ENCODE data around the gene ENPP3. TPM values are rescaled to one million over a fixed set of nuclear protein-coding genes. Genes with fewer than 3 reads are reported as not detected.

Gene ENPP3
- total and polyA plus RNA-seq, 8 donors = 0.31 to 13.0 (median 0.61) TPM; not detected in 2

GRCh38 chr6:131769385-131770141 lies 132.5 kb downstream of the ENPP3 start:
- intact Hi-C loops (cut with DNase I; ENCODE audit: low total_unique reads) = no loop called here
- peaks cover 0 to 6% (median 0%) of the 10 kb centered on the region in 4 donors for H3K4me1 ChIP-seq
- TF ChIP-seq POLR2AphosphoS5 (IDR thresholded peaks at IDR 0.05) (no peak), POLR2A (IDR thresholded peaks at IDR 0.05) (no peak), EP300 (IDR thresholded peaks at IDR 0.05) (no peak)
- TF ChIP-seq, protein P1, sequence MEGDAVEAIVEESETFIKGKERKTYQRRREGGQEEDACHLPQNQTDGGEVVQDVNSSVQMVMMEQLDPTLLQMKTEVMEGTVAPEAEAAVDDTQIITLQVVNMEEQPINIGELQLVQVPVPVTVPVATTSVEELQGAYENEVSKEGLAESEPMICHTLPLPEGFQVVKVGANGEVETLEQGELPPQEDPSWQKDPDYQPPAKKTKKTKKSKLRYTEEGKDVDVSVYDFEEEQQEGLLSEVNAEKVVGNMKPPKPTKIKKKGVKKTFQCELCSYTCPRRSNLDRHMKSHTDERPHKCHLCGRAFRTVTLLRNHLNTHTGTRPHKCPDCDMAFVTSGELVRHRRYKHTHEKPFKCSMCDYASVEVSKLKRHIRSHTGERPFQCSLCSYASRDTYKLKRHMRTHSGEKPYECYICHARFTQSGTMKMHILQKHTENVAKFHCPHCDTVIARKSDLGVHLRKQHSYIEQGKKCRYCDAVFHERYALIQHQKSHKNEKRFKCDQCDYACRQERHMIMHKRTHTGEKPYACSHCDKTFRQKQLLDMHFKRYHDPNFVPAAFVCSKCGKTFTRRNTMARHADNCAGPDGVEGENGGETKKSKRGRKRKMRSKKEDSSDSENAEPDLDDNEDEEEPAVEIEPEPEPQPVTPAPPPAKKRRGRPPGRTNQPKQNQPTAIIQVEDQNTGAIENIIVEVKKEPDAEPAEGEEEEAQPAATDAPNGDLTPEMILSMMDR (IDR thresholded peaks at IDR 0.05) = no peak
- WGBS, 5 donors = 85 to 91% (median 89%) methylated on average over 15 of the region's 15 CpGs
- no peaks in the 10 kb centered on the region for H3K27me3 ChIP-seq
- no peak overlapping the region for H3K27ac ChIP-seq
- no peaks in the 10 kb centered on the region for H3K9me3 ChIP-seq
- no peak overlapping the region for H3K4me3 ChIP-seq
- no peak for DNase-seq
- H3K36me3 ChIP-seq = no peaks in the 10 kb centered on the region

DNA sequence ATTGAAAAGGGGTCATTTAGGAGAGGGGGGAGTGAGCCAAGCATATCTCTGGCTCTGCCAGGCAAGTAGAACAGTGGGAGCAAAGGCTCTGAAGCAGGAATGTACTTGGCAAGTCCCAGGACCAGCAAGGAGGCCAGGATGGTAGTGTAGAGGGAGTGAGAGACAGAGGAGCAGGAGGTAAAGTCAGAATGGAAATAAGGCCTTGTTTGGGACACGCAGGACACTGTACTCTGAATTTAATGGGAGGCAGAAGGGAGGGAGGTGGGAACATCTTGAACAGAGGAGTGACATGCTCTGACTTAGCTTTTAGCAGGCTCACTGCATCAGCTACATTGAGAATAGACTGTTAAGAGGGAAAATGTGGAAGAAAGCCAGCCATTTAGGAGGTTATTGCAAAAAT lies 133.7 kb downstream of the ENPP3 start:
- intact Hi-C loops (cut with DNase I; ENCODE audit: low total_unique reads) = no loop called here
- Histone ChIP-seq H3K27ac (no peak overlapping the region), H3K4me3 (no peak overlapping the region), H3K27me3 (no peaks in the 10 kb centered on the region), H3K4me1 (peaks cover 0 to under 1% (median 0%) of the 10 kb centered on the region in 4 donors), H3K9me3 (no peaks in the 10 kb centered on the region), H3K36me3 (no peaks in the 10 kb centered on the region)
- no peak for DNase-seq
- TF ChIP-seq, protein P1 (IDR thresholded peaks at IDR 0.05) = no peak
- 71 to 94% (median 89%) methylated on average over 1 of the region's 1 CpG for WGBS, 5 donors

DNA sequence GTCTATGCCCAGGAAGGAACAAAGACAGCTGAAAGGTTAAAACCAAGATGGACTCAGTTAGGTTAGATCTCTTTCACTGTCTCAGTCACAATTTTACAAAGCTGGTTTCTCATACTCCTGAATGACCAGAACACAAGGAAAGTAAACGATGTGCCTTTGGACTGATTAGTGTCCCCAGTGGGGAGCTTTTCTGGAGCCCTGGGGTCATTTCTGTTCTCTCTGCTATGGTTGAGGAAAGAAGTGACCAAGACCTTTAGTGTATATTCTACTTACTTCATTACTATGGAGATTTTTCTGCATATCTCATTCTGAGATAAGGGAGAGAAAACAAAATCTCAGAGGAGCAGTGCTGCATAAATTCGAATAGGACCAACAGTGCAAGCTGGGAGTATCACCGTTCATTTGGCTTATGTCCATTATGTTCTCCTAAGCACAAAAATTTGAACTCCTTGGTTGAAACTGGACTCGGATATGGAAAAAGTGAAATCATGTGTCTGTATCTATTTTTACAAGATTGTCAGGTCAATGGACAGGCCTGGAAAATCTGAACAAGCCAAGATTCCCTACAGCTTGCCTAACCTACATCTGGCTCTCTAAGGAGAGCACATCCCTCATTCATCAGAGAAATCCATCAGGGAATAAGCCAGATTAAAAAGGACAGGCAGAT lies 136.3 kb downstream of the ENPP3 start:
- TF ChIP-seq EP300 (IDR thresholded peaks at IDR 0.05) (no peak), POLR2AphosphoS5 (IDR thresholded peaks at IDR 0.05) (no peak)
- TF ChIP-seq, protein P1 (IDR thresholded peaks at IDR 0.05) = no peak
- 40 to 57% (median 51%) methylated on average over 4 of the region's 4 CpGs for WGBS, 5 donors
- Histone ChIP-seq H3K4me3 (no peak overlapping the region), H3K4me1 (peaks cover 0 to 4% (median 0%) of the 10 kb centered on the region in 4 donors), H3K9me3 (no peaks in the 10 kb centered on the region), H3K27ac (no peak overlapping the region), H3K36me3 (no peaks in the 10 kb centered on the region), H3K27me3 (no peaks in the 10 kb centered on the region)
- intact Hi-C loops (cut with DNase I; ENCODE audit: low total_unique reads) = no loop called here
- peak in 1 of 2 donors; percentile 45 for DNase-seq

DNA sequence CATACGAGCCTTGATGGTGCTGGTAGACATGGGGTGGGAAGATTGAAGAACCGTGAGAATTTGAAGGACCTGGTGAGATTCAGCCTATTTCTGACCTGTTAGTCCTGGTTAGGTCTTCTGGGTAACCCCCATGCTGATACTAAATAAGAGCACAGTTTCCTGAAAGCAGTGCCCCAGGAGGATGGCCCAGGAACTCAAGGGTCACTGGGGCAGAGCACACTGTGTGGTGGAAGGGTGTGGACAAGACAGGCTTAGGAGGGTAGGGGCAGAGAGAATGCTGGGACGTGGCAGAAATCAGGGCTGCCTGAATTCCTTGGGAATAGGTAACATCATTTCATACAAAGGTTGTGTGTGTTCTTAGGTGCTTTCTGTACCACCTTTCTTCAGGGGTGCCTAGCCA lies 138.8 kb downstream of the ENPP3 start:
- Histone ChIP-seq H3K27me3 (no peaks in the 10 kb centered on the region), H3K36me3 (no peaks in the 10 kb centered on the region), H3K4me1 (peaks cover 0 to 4% (median 0%) of the 10 kb centered on the region in 4 donors), H3K27ac (no peak overlapping the region), H3K4me3 (no peak overlapping the region), H3K9me3 (no peaks in the 10 kb centered on the region)
- no peak for TF ChIP-seq EP300 (IDR thresholded peaks at IDR 0.05)
- TF ChIP-seq, protein P1 (IDR thresholded peaks at IDR 0.05) = no peak
- 88 to 91% (median 88%) methylated on average over 3 of the region's 3 CpGs for WGBS, 5 donors
- no peak for DNase-seq
- intact Hi-C loops (cut with DNase I; ENCODE audit: low total_unique reads) = no loop called here

All from stomach (tissue), 9 donors.